ENCODE data around the gene C3orf62. TPM values are rescaled to one million over a fixed set of nuclear protein-coding genes. Genes with fewer than 3 reads are reported as not detected.

The C3orf62 gene
- total RNA-seq, 1 donor from 2014 or later = 10.7 TPM

DNA sequence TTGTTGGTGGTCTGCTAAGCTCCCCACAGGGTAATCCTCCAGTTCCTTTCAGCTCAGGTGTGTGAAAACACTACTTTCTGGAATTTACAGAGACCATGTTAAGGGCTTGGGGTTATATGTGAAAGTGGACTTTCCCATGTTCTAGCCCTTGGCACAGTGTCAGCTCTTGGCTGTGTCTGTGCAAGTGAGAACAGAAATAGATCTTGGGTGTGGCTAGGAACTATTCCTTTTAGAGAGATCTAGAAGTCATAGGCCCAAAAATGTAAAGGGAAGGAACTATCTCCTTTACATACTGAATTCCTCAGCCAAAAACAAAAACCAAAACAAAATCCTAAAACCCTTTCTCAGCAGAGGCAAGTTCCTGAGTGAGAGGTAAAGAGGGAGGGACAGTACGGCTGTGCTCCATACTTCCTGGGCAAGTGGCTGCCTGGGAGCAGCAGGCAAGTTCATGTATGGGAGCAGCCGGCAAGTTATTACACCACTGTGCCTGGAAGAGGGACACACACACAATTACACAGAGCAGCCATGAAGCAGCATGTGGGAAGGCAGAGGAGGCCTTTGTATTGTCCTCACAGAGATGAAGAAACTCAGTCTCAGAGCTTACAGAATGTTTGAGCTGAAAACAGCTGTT is 19.9 kb upstream of the C3orf62 start:
- H3K27me3 Mint-ChIP-seq = no peaks in the 10 kb centered on the region
- H3K9me3 Mint-ChIP-seq = no peaks in the 10 kb centered on the region
- H3K4me1 Mint-ChIP-seq (ENCODE audit: unreplicated experiment) = no peaks in the 10 kb centered on the region
- TF ChIP-seq, protein P1, sequence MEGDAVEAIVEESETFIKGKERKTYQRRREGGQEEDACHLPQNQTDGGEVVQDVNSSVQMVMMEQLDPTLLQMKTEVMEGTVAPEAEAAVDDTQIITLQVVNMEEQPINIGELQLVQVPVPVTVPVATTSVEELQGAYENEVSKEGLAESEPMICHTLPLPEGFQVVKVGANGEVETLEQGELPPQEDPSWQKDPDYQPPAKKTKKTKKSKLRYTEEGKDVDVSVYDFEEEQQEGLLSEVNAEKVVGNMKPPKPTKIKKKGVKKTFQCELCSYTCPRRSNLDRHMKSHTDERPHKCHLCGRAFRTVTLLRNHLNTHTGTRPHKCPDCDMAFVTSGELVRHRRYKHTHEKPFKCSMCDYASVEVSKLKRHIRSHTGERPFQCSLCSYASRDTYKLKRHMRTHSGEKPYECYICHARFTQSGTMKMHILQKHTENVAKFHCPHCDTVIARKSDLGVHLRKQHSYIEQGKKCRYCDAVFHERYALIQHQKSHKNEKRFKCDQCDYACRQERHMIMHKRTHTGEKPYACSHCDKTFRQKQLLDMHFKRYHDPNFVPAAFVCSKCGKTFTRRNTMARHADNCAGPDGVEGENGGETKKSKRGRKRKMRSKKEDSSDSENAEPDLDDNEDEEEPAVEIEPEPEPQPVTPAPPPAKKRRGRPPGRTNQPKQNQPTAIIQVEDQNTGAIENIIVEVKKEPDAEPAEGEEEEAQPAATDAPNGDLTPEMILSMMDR (conservative IDR thresholded peaks at IDR 0.05) = no peak
- peak overlapping the region; percentile 33 for H3K27ac Mint-ChIP-seq
- no peak overlapping the region for H3K4me3 Mint-ChIP-seq
- H3K36me3 Mint-ChIP-seq = peaks cover 17% of the 10 kb centered on the region
- no peak for DNase-seq (ENCODE audit: extremely low spot score, unreplicated experiment)

DNA sequence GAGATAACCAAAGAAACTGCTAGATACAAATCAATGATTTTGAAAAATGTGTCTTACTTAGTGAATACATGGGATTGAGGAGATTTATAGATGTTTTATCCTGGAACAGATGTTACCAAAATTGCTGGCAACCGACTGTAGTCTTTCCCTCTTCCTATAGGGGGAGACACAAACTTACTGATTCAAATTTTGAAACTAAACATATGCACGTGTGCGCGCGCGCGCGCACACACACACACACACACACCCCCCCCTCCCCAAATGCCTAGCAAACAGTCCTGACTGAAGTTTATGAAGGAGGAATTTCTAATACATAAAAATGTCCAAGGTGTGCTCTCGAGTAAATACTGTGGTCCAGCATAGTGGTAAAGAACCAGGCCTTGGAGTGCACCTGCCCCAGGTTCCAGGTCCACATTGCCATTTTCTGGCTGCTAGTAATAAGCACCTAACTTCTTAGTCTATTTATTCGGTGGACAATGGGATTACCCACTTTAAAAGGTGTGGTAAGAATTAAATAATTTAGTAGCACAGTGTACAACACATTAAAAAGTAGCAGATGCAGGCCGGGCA is 18.5 kb upstream of the C3orf62 start:
- Mint-ChIP-seq H3K9me3 (no peaks in the 10 kb centered on the region), H3K27me3 (no peaks in the 10 kb centered on the region), H3K27ac (no peak overlapping the region), H3K36me3 (peaks cover 17% of the 10 kb centered on the region), H3K4me3 (no peak overlapping the region), H3K4me1 (ENCODE audit: unreplicated experiment) (no peaks in the 10 kb centered on the region)
- DNase-seq (ENCODE audit: extremely low spot score, unreplicated experiment) = no peak
- TF ChIP-seq, protein P1 (conservative IDR thresholded peaks at IDR 0.05) = peak; percentile 80

DNA sequence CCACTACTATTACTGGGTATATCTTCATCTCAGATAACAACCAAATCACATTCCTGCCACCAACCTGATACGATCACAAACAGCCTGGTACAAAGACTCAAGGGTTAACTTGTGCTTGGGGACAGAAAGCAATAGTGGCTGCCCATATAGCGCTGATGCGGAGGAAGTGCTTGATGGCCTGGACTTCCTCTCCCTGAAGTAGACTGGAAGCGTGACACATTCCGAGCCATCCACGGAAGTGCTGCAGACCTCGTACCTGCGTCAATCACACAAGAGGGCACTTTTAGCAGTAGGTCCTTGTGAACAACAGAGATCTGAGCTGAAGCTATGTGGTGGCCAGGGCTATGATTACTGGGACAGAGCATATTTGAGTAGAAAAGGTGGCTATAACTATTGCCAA is 17.3 kb upstream of the C3orf62 start:
- TF ChIP-seq, protein P1 (conservative IDR thresholded peaks at IDR 0.05) = no peak
- no peaks in the 10 kb centered on the region for H3K4me1 Mint-ChIP-seq (ENCODE audit: unreplicated experiment)
- no peak overlapping the region for H3K4me3 Mint-ChIP-seq
- peaks cover 17% of the 10 kb centered on the region for H3K36me3 Mint-ChIP-seq
- no peaks in the 10 kb centered on the region for H3K9me3 Mint-ChIP-seq
- DNase-seq (ENCODE audit: extremely low spot score, unreplicated experiment) = no peak
- no peak overlapping the region for H3K27ac Mint-ChIP-seq
- no peaks in the 10 kb centered on the region for H3K27me3 Mint-ChIP-seq

DNA sequence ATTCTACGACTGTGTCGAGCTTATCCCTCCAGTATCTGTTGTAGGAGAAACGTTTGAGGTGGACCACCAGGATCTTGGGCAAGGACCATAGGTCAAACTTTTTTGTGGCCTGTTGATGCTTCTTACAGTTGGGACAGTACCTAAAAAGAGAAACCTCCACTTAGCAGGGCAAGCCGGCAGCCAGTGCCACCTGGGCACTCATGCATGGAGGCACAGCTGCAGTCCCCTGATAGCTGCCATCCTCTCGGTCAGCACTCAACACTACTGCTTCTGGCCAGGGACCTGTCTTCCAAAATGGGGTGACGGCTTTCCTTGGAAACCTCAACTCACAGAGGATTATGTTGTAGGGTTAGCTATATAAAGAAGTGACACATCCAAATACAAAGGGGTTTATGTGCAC is 7.0 kb upstream of the C3orf62 start:
- H3K4me3 Mint-ChIP-seq = no peak overlapping the region
- H3K36me3 Mint-ChIP-seq = peaks cover 33% of the 10 kb centered on the region
- no peak overlapping the region for H3K27ac Mint-ChIP-seq
- H3K9me3 Mint-ChIP-seq = no peaks in the 10 kb centered on the region
- TF ChIP-seq, protein P1 (conservative IDR thresholded peaks at IDR 0.05) = no peak
- H3K4me1 Mint-ChIP-seq (ENCODE audit: unreplicated experiment) = no peaks in the 10 kb centered on the region
- no peak for DNase-seq (ENCODE audit: extremely low spot score, unreplicated experiment)
- no peaks in the 10 kb centered on the region for H3K27me3 Mint-ChIP-seq

DNA sequence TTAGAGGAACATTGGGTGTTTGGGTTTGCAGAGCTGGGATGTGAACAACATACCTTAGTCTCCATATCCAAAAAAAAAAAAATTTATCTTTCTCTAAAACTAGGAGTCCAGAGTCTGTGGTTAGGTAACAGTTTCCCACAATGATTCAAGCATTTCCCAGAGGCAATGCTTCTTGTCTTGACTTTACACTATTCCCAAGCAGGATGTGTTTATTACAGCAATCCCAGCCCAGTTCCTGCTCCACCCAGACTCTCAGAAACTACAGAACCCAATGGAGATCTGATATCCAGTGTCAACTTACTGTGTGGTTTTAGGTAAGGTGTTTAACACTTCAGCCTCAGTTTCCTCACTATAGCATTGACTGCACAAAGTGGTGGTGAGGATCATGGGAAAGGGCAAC is 2.3 kb upstream of the C3orf62 start:
- Mint-ChIP-seq H3K27ac (no peak overlapping the region), H3K4me1 (ENCODE audit: unreplicated experiment) (no peaks in the 10 kb centered on the region), H3K4me3 (no peak overlapping the region), H3K9me3 (no peaks in the 10 kb centered on the region), H3K36me3 (peaks cover 35% of the 10 kb centered on the region), H3K27me3 (no peaks in the 10 kb centered on the region)
- TF ChIP-seq, protein P1 (conservative IDR thresholded peaks at IDR 0.05) = no peak
- no peak for DNase-seq (ENCODE audit: extremely low spot score, unreplicated experiment)

All from type B pancreatic cell (in vitro differentiated cells).